Tibial nerve (tissue), 4 donors: ENCODE results near the gene TUBB2B.

Source experiments
- EP300 ChIP-seq, 2 donors: sonication (generic); formaldehyde crosslinking; IDR thresholded peaks; one replicate each; pipeline ENCODE4 v1.6.1; 2017; ENCODE audit warnings: antibody characterized with exemption in 2 of 2, mild to moderate bottlenecking in 1 of 2
- POLR2A ChIP-seq, 2 donors: fragments of 450-650 bp; IDR thresholded peaks; one replicate each; pipeline ENCODE4 v1.6.1; 2017; ENCODE audit warnings: antibody characterized with exemption in 2 of 2, mild to moderate bottlenecking in 2 of 2, moderate library complexity in 2 of 2
- TF ChIP-seq, protein P1 (sequence below), 5 experiments: fragments of 200-600 bp in 3 of 5; fragments of 450-650 bp in 2 of 5; sonication (generic) in 3 of 5; IDR thresholded peaks; one replicate each; pipeline ENCODE4 v1.5.1; 2016 to 2019; ENCODE audit warnings: antibody characterized with exemption in 5 of 5, mild to moderate bottlenecking in 3 of 5, moderate library complexity in 2 of 5

DNA sequence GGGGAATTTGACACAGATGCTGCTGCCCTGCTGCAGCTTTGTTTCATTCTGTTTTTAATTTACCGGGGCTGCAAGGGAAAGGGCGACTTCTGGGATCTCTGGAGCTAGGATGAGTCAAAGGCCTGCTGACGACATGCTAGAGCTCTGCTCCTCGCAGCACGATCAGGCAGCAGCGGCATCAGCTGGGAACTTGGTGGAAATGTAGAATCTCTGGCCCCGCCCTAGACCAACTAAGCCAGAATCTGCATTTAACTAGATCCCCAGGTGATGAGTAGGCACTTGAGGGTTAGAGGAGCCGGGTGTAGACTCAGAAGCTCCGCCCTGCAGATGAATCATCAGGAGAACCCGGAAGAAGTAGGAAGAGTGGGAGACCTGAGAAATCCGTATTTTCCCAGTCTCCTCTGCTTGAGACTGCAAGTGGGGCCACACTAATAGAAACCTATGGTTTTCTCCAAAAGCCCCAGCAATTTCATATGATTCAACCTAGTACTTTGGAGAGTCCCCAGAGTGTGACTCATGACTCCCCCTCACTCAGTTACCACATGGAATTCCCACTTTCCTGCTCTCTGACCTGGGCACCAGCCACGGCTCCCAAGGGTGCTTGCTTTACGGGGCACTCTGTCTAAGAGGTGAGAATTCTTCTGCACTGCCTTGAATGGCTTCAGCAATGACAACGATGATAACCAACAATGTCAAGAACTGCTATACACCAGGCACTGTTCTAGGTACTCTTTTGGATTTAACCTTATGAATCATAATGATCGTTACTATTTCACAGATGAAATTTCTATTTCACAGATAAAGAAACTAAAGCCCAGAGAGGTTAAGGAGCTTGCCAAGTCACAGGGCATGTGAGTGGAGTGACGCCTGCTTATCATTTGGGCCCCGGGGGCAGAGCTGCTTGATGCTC lies 18.1 kb downstream of the TUBB2B start:
- TF ChIP-seq, protein P1, sequence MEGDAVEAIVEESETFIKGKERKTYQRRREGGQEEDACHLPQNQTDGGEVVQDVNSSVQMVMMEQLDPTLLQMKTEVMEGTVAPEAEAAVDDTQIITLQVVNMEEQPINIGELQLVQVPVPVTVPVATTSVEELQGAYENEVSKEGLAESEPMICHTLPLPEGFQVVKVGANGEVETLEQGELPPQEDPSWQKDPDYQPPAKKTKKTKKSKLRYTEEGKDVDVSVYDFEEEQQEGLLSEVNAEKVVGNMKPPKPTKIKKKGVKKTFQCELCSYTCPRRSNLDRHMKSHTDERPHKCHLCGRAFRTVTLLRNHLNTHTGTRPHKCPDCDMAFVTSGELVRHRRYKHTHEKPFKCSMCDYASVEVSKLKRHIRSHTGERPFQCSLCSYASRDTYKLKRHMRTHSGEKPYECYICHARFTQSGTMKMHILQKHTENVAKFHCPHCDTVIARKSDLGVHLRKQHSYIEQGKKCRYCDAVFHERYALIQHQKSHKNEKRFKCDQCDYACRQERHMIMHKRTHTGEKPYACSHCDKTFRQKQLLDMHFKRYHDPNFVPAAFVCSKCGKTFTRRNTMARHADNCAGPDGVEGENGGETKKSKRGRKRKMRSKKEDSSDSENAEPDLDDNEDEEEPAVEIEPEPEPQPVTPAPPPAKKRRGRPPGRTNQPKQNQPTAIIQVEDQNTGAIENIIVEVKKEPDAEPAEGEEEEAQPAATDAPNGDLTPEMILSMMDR (IDR thresholded peaks at IDR 0.05), result no peak
- TF ChIP-seq POLR2A (IDR thresholded peaks at IDR 0.05), result no peak
- peak in 1 of 2 donors; percentile 30 for TF ChIP-seq EP300 (IDR thresholded peaks at IDR 0.05)
